Ectodermal cell (in vitro differentiated cells): ENCODE results near the gene COMMD3.

Experiments used
- H3K27ac ChIP-seq: 2 replicates; pipeline ENCODE4 v1.7.0; 2013; ENCODE audit warnings: mild to moderate bottlenecking, low read depth, low read length; ENCODE audit not compliant: insufficient read depth, poor library complexity, severe bottlenecking
- H3K27me3 ChIP-seq: 2 replicates; pipeline ENCODE4 v1.7.0; 2013; ENCODE audit warnings: mild to moderate bottlenecking, low read length; ENCODE audit not compliant: insufficient read depth, control insufficient read depth, poor library complexity, severe bottlenecking
- H3K36me3 ChIP-seq: one replicate; pipeline ENCODE4 v1.7.0; 2013; ENCODE audit warnings: low read length; ENCODE audit not compliant: control insufficient read depth, insufficient read depth
- H3K4me1 ChIP-seq: one replicate; pipeline ENCODE4 v1.7.0; 2013; ENCODE audit warnings: low read length; ENCODE audit not compliant: control insufficient read depth, insufficient read depth
- H3K4me3 ChIP-seq: 2 replicates; pipeline ENCODE4 v1.7.0; 2013; ENCODE audit warnings: low read depth, low read length, control low read depth; ENCODE audit not compliant: insufficient read depth
- H3K9me3 ChIP-seq: 2 replicates; pipeline ENCODE4 v1.7.0; 2013; ENCODE audit warnings: mild to moderate bottlenecking, low read length, moderate library complexity; ENCODE audit not compliant: control insufficient read depth
- WGBS, 2 experiments: methylation state at CpG; one replicate each; pipeline ENCODE4 v1.1.7; 2013; ENCODE audit warnings: missing lambda C conversion rate in 2 of 2; 5-methylcytosine and 5-hydroxymethylcytosine counted together

COMMD3 gene

DNA sequence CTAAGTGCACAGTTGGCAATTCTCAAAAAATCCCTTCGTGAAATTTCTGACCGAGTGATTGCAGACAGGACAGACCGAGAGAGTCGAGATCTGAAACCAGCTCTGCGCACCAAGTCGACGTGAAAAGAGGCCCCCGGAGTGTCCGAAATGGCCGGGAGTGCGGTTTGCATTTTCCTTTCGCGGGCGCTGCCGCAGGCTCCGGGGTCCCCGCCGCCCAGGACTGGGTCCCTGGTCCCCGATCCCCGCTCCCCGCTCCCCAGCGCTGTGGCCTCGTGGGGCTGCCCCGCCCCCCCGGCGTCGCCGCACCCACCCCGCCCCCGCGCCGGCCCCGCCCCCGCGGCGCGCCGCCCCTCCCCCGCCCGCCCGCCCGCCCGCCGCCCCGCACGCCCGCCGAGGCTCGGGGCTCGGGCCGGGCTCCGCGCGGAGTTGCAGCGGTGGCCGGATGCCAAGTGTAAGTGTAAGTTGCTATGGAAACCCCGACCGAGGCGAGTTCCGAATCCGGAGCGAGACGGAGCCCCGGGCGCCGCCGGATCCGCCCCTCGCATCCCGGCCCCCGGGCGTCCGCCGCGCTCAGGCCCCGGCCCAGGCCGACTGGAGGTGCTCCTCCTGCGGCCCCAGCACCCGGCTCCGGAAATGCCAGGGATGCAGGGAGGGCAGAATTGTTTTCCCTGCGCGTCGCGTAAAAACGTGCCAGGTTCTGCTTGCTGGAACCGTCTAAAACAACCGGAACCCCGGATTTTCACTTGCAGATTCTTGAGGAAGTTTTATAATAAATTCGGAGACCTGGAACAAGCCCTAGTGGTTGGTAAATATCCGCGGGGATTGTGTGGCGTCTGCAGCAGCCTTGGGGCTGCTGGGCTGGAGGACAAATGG is 9.3 kb downstream of the COMMD3 start:
- no peaks in the 10 kb centered on the region for H3K9me3 ChIP-seq
- H3K4me1 ChIP-seq: peaks cover 28% of the 10 kb centered on the region
- H3K4me3 ChIP-seq: peak overlapping the region; percentile 54
- H3K27ac ChIP-seq: no peak overlapping the region
- peaks cover 9% of the 10 kb centered on the region for H3K36me3 ChIP-seq
- 0 to 1% methylated on average over 92 of the region's 92 CpGs for WGBS, 2 experiments
- H3K27me3 ChIP-seq: peaks cover 55% of the 10 kb centered on the region

DNA sequence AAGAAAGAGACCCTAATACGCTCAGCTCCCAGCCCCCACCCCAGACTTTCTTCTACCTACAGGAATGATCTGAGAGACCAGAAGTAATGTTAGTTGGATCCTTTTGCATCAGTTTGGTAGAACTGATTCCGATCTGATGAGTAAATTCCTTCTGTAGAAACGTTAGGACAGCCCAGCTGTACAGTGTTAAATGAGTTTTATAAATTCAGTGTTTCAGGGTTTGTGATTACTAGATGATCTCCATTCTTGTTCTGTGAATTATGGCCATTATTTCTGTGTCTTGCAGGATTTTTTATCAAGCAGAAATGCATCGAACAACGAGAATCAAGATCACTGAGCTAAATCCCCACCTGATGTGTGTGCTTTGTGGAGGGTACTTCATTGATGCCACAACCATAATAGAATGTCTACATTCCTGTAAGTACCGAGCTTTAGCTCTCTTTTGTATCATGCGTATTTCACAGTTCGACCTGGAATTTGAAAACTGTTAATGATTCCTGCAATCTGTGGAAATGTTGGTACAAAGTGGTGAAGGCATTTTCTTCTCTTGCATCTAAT is 10.0 kb downstream of the COMMD3 start:
- Histone ChIP-seq H3K27me3 (peaks cover 61% of the 10 kb centered on the region), H3K27ac (no peak overlapping the region), H3K4me1 (peaks cover 28% of the 10 kb centered on the region), H3K4me3 (peak overlapping the region; percentile 36), H3K9me3 (no peaks in the 10 kb centered on the region), H3K36me3 (peaks cover 9% of the 10 kb centered on the region)
- 26 to 33% methylated on average over 7 to 8 of the region's 8 CpGs for WGBS, 2 experiments

DNA sequence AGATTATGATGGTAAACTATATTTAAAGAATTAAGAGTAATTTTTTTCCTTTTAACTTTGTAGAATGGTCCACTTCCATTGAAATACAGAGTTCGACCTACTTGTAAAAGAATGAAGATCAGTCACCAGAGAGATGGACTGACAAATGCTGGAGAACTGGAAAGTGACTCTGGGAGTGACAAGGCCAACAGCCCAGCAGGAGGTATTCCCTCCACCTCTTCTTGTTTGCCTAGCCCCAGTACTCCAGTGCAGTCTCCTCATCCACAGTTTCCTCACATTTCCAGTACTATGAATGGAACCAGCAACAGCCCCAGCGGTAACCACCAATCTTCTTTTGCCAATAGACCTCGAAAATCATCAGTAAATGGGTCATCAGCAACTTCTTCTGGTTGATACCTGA is 13.0 kb downstream of the COMMD3 start:
- H3K27me3 ChIP-seq: peaks cover 66% of the 10 kb centered on the region
- 81 to 87% methylated on average over 3 of the region's 3 CpGs for WGBS, 2 experiments
- no peak overlapping the region for H3K4me3 ChIP-seq
- no peak overlapping the region for H3K27ac ChIP-seq
- H3K36me3 ChIP-seq: peaks cover 9% of the 10 kb centered on the region
- no peaks in the 10 kb centered on the region for H3K9me3 ChIP-seq
- peaks cover 11% of the 10 kb centered on the region for H3K4me1 ChIP-seq

DNA sequence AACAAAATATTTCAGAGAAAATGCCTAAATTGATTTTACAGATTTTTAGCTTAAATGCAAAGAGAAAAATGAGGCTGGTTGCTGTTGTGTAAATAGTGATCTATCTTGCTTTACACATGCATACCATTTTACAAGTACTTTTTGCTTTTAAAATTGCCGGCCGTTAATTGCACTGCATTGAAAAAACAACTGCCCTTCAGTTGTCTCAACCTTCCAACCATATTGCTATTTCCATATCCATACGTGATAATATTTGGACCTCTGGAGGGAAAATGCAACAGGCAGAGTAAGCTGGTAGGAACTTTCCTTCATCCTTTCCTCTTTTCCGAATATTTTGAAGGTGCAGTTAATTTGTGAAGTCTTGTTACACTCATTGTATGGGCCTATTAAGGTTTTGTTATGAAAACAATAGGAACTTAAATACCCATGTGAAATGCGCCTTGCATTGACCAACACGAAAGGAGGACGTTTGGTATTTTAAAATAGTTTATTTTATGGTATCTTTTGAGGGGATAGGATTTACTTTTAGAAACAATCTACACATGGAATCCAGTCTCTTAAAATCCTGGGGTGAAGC is 16.0 kb downstream of the COMMD3 start:
- H3K4me1 ChIP-seq: peaks cover 2% of the 10 kb centered on the region
- peaks cover 70% of the 10 kb centered on the region for H3K27me3 ChIP-seq
- H3K36me3 ChIP-seq: peaks cover 9% of the 10 kb centered on the region
- WGBS, 2 experiments: 8 to 10% methylated on average over 7 of the region's 7 CpGs
- H3K27ac ChIP-seq: no peak overlapping the region
- no peak overlapping the region for H3K4me3 ChIP-seq
- no peaks in the 10 kb centered on the region for H3K9me3 ChIP-seq

DNA sequence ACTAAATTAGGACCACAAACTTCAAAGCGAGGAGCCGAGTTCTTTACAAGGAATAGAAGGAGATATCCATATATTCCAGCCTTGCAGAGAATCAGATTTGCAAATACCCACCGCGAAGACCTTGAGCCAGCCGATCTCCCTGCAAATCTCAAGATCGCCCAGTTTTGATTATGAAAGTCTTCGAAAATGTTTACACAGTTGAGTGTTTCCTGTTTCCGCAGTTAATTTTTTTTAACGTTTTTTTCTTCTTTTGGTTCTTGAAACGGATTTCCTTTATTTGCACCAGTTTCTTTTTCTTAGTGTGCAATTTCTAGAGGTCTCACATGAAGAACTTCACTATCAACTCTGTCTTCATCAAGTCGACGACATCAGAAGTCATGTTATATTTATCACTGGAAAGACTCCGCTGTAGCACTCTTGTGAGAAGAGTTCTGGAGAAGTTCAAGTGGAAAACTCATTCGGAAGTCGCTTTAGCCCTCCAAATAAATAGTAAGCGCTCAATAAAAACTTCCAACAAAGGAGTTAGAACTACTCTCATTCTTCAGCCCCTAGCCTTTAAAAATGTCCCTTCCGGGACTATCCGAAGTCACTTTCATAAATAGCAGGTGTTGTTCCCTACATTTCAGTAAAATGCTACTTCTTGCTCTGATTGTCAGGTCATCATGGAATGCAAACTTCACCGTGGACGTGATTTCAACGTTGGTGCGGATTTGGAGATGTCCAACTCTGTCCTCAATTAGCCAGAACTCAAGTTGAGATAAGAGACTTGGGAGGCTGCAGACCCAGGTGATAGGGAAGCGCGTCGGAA is 17.2 kb downstream of the COMMD3 start:
- Histone ChIP-seq H3K36me3 (peaks cover 9% of the 10 kb centered on the region), H3K27ac (no peak overlapping the region), H3K27me3 (peaks cover 77% of the 10 kb centered on the region), H3K4me3 (no peak overlapping the region), H3K4me1 (peaks cover 10% of the 10 kb centered on the region), H3K9me3 (no peaks in the 10 kb centered on the region)
- 10% methylated on average over 24 to 25 of the region's 25 CpGs for WGBS, 2 experiments

DNA sequence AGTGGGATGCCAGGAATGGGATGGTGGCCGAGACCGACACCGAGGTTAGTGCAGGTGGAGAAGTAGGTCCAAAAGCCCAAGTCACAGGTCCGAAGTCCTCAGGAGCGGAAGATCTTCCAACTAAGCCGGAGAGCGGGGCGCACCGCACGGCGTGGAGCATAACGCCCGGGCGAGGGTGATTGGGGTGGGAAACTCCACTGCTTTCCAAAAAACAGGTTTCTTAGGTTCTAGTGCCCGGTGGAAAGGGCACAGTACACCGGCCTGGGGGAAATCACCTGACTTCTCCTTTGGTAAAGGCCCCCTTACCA is 17.7 kb downstream of the COMMD3 start:
- Histone ChIP-seq H3K36me3 (peaks cover 9% of the 10 kb centered on the region), H3K27ac (no peak overlapping the region), H3K4me3 (no peak overlapping the region), H3K9me3 (no peaks in the 10 kb centered on the region), H3K27me3 (peaks cover 83% of the 10 kb centered on the region), H3K4me1 (peaks cover 10% of the 10 kb centered on the region)
- 5 to 7% methylated on average over 16 of the region's 16 CpGs for WGBS, 2 experiments

DNA sequence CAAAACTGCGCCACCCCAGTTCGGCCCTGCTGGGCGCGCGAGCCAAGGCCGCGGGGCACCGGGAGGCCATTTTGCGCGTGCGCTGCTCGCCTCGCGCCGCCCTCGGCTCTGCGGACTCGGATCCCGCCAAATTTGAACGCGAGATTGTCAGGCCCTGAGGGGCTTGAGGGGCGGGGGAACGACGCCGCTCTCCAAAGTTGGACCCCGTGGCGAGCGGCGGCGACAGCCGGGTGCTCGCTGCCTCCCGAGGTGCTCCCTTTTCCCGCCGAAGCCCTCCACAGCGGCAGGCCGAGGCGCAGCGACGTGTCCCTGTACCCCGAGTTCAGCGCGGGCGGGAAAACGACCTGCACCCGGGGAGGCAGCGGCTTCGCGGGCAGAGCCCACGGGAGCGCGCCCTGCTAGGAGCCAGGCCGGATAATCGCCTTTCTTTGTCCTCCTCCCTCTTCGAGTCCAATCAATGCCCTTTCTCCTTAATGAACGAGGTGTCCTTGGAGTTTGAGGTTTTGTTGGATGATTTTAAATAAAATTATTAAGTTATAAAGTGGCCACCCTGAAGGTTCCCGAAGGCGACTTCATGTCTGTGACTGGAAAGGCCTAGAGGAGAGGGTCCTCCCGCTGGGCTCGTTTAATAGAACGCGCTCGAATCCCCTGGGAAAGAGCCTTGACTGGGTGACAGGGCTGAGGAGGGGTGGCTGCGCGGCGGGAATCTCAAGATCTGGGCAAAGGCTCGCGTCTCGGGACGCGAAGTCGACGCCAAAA is 18.4 kb downstream of the COMMD3 start:
- H3K27ac ChIP-seq: no peak overlapping the region
- peaks cover 90% of the 10 kb centered on the region for H3K27me3 ChIP-seq
- no peak overlapping the region for H3K4me3 ChIP-seq
- H3K4me1 ChIP-seq: peaks cover 10% of the 10 kb centered on the region
- peaks cover 4% of the 10 kb centered on the region for H3K36me3 ChIP-seq
- H3K9me3 ChIP-seq: no peaks in the 10 kb centered on the region
- WGBS, 2 experiments: 1% methylated on average over 73 of the region's 73 CpGs

DNA sequence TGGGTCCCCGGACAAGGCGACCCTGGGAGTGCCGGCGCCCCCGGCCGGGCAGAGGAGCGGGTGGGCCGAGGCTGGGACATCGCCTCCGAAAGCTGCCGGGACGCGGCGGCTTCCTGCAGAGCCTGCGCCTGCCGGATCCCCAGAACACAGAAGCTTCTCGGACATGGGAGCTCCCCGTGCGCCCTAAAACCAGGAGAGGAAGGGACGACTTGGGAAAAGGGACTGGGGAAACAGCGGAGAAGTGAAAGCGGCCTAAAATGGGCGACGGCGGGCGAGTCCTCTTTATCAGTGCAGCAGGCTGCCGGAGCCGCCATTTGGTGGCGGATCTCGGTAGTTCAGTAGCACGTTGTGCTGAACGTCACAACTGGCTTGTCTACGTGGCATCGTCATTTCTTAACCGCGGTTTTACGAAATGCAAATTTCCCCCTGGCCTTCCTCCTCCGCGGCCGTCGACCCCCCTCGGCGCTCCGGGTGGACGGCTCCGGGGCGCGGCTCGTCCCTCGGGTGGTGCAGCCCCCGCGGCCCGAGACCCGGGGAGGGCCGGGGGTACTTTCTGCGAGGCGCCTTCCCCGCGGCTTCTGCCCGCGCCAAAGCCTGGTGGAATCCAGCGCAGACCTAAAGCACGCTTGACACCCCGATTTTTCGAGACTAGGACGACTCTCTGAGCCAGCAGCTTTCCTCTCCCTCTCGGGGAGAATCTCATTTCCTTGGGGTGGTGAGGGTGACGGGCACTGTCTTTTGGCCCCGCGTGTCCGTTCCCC is 19.2 kb downstream of the COMMD3 start:
- WGBS, 2 experiments: 1 to 2% methylated on average over 71 of the region's 71 CpGs
- H3K27ac ChIP-seq: no peak overlapping the region
- H3K27me3 ChIP-seq: peaks cover 97% of the 10 kb centered on the region
- H3K36me3 ChIP-seq: no peaks in the 10 kb centered on the region
- H3K4me3 ChIP-seq: peak overlapping the region; percentile 18
- H3K4me1 ChIP-seq: peaks cover 10% of the 10 kb centered on the region
- no peaks in the 10 kb centered on the region for H3K9me3 ChIP-seq

DNA sequence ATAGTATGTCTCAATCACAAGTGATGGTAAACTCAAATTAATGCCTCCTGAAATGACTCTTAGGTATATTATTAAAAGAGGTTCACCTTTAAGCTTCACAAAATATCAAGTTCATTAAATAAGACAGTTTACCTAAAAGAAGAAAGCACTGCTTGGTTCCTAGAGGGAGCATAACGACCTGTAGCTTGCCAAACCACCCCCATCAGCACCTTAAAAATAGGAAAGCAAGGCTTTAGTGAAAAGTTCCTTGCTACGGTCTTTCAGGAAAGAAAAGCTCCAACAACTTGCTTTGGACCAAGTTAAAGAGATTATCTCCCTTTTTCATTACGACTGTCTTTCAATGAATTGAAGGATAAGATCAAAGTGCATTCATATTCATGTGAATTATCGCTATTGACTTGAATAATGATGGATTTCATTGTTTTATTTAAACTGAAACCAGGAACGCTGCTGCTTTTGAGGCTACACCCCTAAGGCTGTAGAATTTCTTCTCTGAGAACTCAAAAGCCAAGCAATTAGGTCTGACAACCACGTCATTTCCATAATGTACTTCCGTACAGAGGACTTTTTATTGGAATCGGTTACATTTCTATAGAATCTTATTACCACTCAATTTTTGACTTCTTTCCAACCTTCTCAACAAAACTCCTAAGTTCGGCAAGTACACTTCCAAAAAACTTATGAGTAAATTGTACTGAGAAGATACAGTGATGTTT is 22.2 kb downstream of the COMMD3 start:
- H3K9me3 ChIP-seq: no peaks in the 10 kb centered on the region
- 5 to 12% methylated on average over 7 to 9 of the region's 9 CpGs for WGBS, 2 experiments
- H3K27ac ChIP-seq: no peak overlapping the region
- H3K4me3 ChIP-seq: no peak overlapping the region
- no peaks in the 10 kb centered on the region for H3K36me3 ChIP-seq
- H3K27me3 ChIP-seq: peaks cover 100% of the 10 kb centered on the region
- H3K4me1 ChIP-seq: peaks cover 18% of the 10 kb centered on the region
